GM12878 (cell line): Measurements from ENCODE around the gene PUM2. TPM values are rescaled to one million over a fixed set of nuclear protein-coding genes. Genes with fewer than 3 reads are reported as not detected.
A peak's percentile ranks its signal among the peaks of the same experiment; 100 is the strongest.

Experiments
- ATAC-seq: fragments of 200-7000 bp; cut with Tn5 transposase; 3 replicates; pipeline ENCODE4 v1.9.1; 2020; ENCODE audit warnings: mild to moderate bottlenecking, moderate library complexity
- BruUV-seq: library from RNA; stranded (reverse); fragments of 400-500 nt; replicated peaks from 2 replicates; lab custom pipeline; 2021; lab: Mats Ljungman, UMichigan
- CTCF ChIA-PET: fragments of 300-600 bp; sonication (Branson Sonifier 250); formaldehyde crosslinking; extraction: SDS; loops from one replicate; lab custom pipeline; 2021; ENCODE audit warnings: inconsistent platforms; lab: Yijun Ruan, JAX
- POLR2A ChIA-PET: fragments of 350-600 bp; formaldehyde crosslinking; extraction: SDS; loops from one replicate; lab custom pipeline; 2021; ENCODE audit warnings: inconsistent platforms; lab: Charles Lee
- RAD21 ChIA-PET: fragments of 300-600 bp; sonication (Branson Sonifier 250); formaldehyde crosslinking; loops from one replicate; lab custom pipeline; 2023; ENCODE audit warnings: antibody characterized with exemption; ENCODE audit not compliant: unreplicated experiment; lab: Charles Lee
- SMC1A ChIA-PET: fragments of 300-600 bp; sonication (Branson Sonifier 250); formaldehyde crosslinking; loops from one replicate; lab custom pipeline; 2023; ENCODE audit not compliant: unreplicated experiment, uncharacterized antibody; lab: Charles Lee
- DNase-seq: peaks from one replicate; pipeline ENCODE4 v3.0.0-alpha.2; 2011; ENCODE audit warnings: low read depth, low spot score
- FAIRE-seq: peaks from 3 replicates; lab custom pipeline; 2011; peaks lifted over from hg19 to GRCh38; lab: Jason Lieb, UNC
- H2AFZ ChIP-seq: 2 replicates; pipeline ENCODE4 v1.6.0; 2011; ENCODE audit warnings: low read depth, low read length, control low read depth; ENCODE audit not compliant: control insufficient read depth
- H3K27ac ChIP-seq: 2 replicates; pipeline ENCODE4 v1.5.1; 2011; ENCODE audit warnings: control low read depth; ENCODE audit not compliant: control insufficient read depth, insufficient read depth
- H3K27me3 ChIP-seq, 2 experiments: replicated peaks in 1 of 2; 2 replicates each; pipeline versions ENCODE4 v1.6.0 to v1.6.1; 2011; ENCODE audit warnings: low read length in 1 of 2; ENCODE audit not compliant: control insufficient read depth in 2 of 2, insufficient read depth in 2 of 2
- H3K36me3 ChIP-seq, 2 experiments: 2 replicates each; pipeline ENCODE4 v1.5.1; 2011; ENCODE audit warnings: low read length in 1 of 2; ENCODE audit not compliant: control insufficient read depth in 2 of 2, insufficient read depth in 2 of 2
- H3K4me1 ChIP-seq: 2 replicates; pipeline ENCODE4 v1.6.1; 2011; ENCODE audit warnings: mild to moderate bottlenecking, low read length, moderate library complexity, mixed read lengths; ENCODE audit not compliant: control insufficient read depth, insufficient read depth
- H3K4me2 ChIP-seq: 2 replicates; pipeline ENCODE4 v1.6.0; 2011; ENCODE audit warnings: control low read depth; ENCODE audit not compliant: control insufficient read depth, insufficient read depth
- H3K4me3 ChIP-seq: fragments of 200-600 bp; sonication (generic); 2 replicates; pipeline ENCODE4 v1.5.1; 2016
- H3K79me2 ChIP-seq: 2 replicates; pipeline ENCODE4 v1.6.0; 2011; ENCODE audit warnings: low read length; ENCODE audit not compliant: control insufficient read depth, insufficient read depth
- H3K9ac ChIP-seq: 2 replicates; pipeline ENCODE4 v1.8.0; 2011; ENCODE audit warnings: low read length, control low read depth, mixed read lengths; ENCODE audit not compliant: control insufficient read depth, insufficient read depth
- H3K9me3 ChIP-seq: replicated peaks from 3 replicates; pipeline ENCODE4 v1.5.1; 2011; ENCODE audit warnings: mild to moderate bottlenecking, low read length; ENCODE audit not compliant: control insufficient read depth, insufficient read depth
- H4K20me1 ChIP-seq: 2 replicates; pipeline ENCODE4 v1.6.0; 2011; ENCODE audit not compliant: control insufficient read depth, insufficient read depth
- CEBPB ChIP-seq, 2 experiments: fragments of 150-350 bp in 1 of 2; IDR thresholded peaks; 2 replicates each; pipeline ENCODE4 v1.6.1; 2012 to 2014; ENCODE audit warnings: low read depth in 2 of 2, low read length in 2 of 2, borderline replicate concordance in 1 of 2, inconsistent platforms in 1 of 2
- CTCF ChIP-seq, 3 experiments: IDR thresholded peaks in 2 of 3; conservative IDR thresholded peaks in 1 of 3; 2 replicates each; pipeline ENCODE4 v1.5.1; 2011; ENCODE audit warnings: low read depth in 3 of 3, low read length in 3 of 3, mild to moderate bottlenecking in 3 of 3, control low read depth in 2 of 3, moderate library complexity in 2 of 3, inconsistent platforms in 1 of 3, mixed read lengths in 1 of 3; ENCODE audit not compliant: control insufficient read depth in 2 of 3, insufficient read depth in 1 of 3; ENCODE audit errors: extremely low read depth in 1 of 3
- E2F4 ChIP-seq: IDR thresholded peaks from 2 replicates; pipeline ENCODE4 v1.6.1; 2012; ENCODE audit warnings: low read depth, low read length, improper control_type of control experiment
- MTA2 ChIP-seq: fragments of 450-650 bp; IDR thresholded peaks from 2 replicates; pipeline ENCODE4 v1.6.1; 2016; ENCODE audit warnings: low read depth, mild to moderate bottlenecking, moderate library complexity
- NR2C1 ChIP-seq: fragments of 450-650 bp; IDR thresholded peaks from 2 replicates; pipeline ENCODE4 v1.6.1; 2017; ENCODE audit warnings: antibody characterized with exemption, mild to moderate bottlenecking, moderate library complexity
- RAD21 ChIP-seq: IDR thresholded peaks from 2 replicates; pipeline ENCODE4 v1.6.1; 2011; ENCODE audit warnings: mild to moderate bottlenecking, low read depth, low read length, moderate library complexity; ENCODE audit not compliant: insufficient read depth
- RUNX3 ChIP-seq: IDR thresholded peaks from 2 replicates; pipeline ENCODE4 v1.6.1; 2012; ENCODE audit warnings: low read length, inconsistent platforms
- SMARCA5 ChIP-seq: fragments of 450-650 bp; IDR thresholded peaks from 2 replicates; pipeline ENCODE4 v1.6.1; 2017; ENCODE audit warnings: mild to moderate bottlenecking
- SMC3 ChIP-seq: IDR thresholded peaks from 2 replicates; pipeline ENCODE4 v1.6.1; 2011; ENCODE audit warnings: low read length, improper control_type of control experiment, borderline replicate concordance
- USF1 ChIP-seq: IDR thresholded peaks from 2 replicates; pipeline ENCODE4 v1.6.1; 2011; ENCODE audit warnings: borderline replicate concordance, low read depth, mild to moderate bottlenecking, moderate library complexity, mixed read lengths, low read length; ENCODE audit not compliant: insufficient read depth; ENCODE audit errors: extremely low read length
- YY1 ChIP-seq: IDR thresholded peaks from 2 replicates; pipeline ENCODE4 v1.6.1; 2011; ENCODE audit warnings: low read depth, mild to moderate bottlenecking, low read length
- WGBS: methylation state at CpG from one replicate; pipeline ENCODE4 v1.1.6; 2016; ENCODE audit warnings: low lambda C conversion rate; ENCODE audit not compliant: insufficient replicate concordance, insufficient coverage; ENCODE audit errors: missing lambda C conversion rate; 5-methylcytosine and 5-hydroxymethylcytosine counted together
- in situ Hi-C: fragments of 300-500 bp; cut with MboI; formaldehyde crosslinking; loops from 9 replicates; pipeline ENCODE4 v1.14.3; 2018; ENCODE audit warnings: mixed read lengths
- intact Hi-C: fragments of 100-400 bp; cut with micrococcal nuclease; formaldehyde crosslinking; loops from one replicate; pipeline ENCODE4 v1.14.2; 2022; ENCODE audit not compliant: unreplicated experiment
- polyA plus RNA-seq, 11 experiments: library from polyadenylated mRNA; depleted of rRNA in 4 of 11; unstranded in 6 of 11; stranded (reverse) in 5 of 11; fragments of >200 nt; fragmentation: Nextera tagmentation in 4 of 11; fragmentation: Illumina TruSeq in 1 of 11; extraction: Ambion mirVana in 4 of 11; extraction: Trizol in 1 of 11; gene quantifications; 1 replicate in 1 of 11; 2 replicates in 10 of 11; pipeline versions ENCODE4 v1.2.1 to v1.2.3, GENCODE V29; 2011 to 2016; ENCODE audit warnings: inconsistent platforms in 2 of 11, missing spikeins in 2 of 11, low read depth in 1 of 11
- total RNA-seq, 4 experiments: library from RNA; depleted of rRNA in 3 of 4; stranded (reverse); fragments of >200 nt in 3 of 4; fragmentation: Illumina TruSeq in 1 of 4; extraction: Trizol in 1 of 4; gene quantifications; 2 replicates each; pipeline versions ENCODE4 v1.2.1 to v1.2.3, GENCODE V29; 2013 to 2021

PUM2 gene
- total and polyA plus RNA-seq, 10 of the 15 experiments (the other 5 are each of a cell fraction or from before 2014, with no cell fraction given): 14.5 to 87.6 (median 29.4) TPM

- Histone ChIP-seq H3K4me3 (no peak overlapping the region), H2AFZ (no peak overlapping the region), H3K4me2 (no peak overlapping the region), H3K9me3 (peaks cover 10% of the 10 kb centered on the region), H3K4me1 (peaks cover 6% of the 10 kb centered on the region; the same call in 1 of the 2 replicates), H3K27ac (no peak overlapping the region), H4K20me1 (0 out of 2 replicates have a peak, but pooled peaks cover 7% of the 10 kb centered on the region), H3K36me3 (peaks cover 4 to 25% of the 10 kb centered on the region in 2 experiments), H3K79me2 (peaks cover 72% of the 10 kb centered on the region), H3K27me3 (no peaks in the 10 kb centered on the region), H3K9ac (no peak overlapping the region)
- FAIRE-seq (peak; percentile 91), ATAC-seq (peak; percentile 94), DNase-seq (no peak)
- ChIA-PET SMC1A (interaction anchor here (0.5 to 5.1 kb wide), 22 partner anchors 9 to 378 kb away, joined by 3 to 48 read pairs (median 4); no protein-coding TSS in a partner anchor), CTCF (interaction anchor here (0.6 to 9.0 kb wide), 52 partner anchors 10 to 351 kb away, joined by 3 to 94 read pairs (median 4); no protein-coding TSS in a partner anchor), RAD21 (interaction anchor here (0.6 to 2.6 kb wide), 14 partner anchors 9 to 337 kb away, joined by 3 to 12 read pairs (median 4); partner anchors contain the start of genes SDC1 and WDR35), POLR2A (interaction anchor here (1.2 to 4.8 kb wide), 3 partner anchors 9 to 378 kb away, joined by 3 to 24 read pairs (median 4); no protein-coding TSS in a partner anchor)
- TF ChIP-seq E2F4 (no peak), CEBPB (IDR thresholded peaks at IDR 0.05; ENCODE audit: borderline replicate concordance in 1 of 2, low read depth in 2 of 2, low read length in 2 of 2) (no peak), USF1 (no peak), SMARCA5 (peak; percentile 35; the same call in 1 of the 2 replicates), CTCF (IDR thresholded peaks at IDR 0.05 in 2 of 3, conservative IDR thresholded peaks at IDR 0.05 in 1 of 3; ENCODE audit: control insufficient read depth in 2 of 3, extremely low read depth in 1 of 3, insufficient read depth in 1 of 3, low read depth in 3 of 3, low read length in 3 of 3) (peak; percentile 77 to 84 (median 82)), RAD21 (peak; percentile 64), NR2C1 (no peak), MTA2 (no peak), SMC3 (peak; percentile 51; the same call in 1 of the 2 replicates), YY1 (peak; percentile 46; the same call in 1 of the 2 replicates), RUNX3 (no peak)
- no TSS peak for BruUV-seq
- WGBS: 43% methylated on average over 4 of the region's 4 CpGs
- intact Hi-C loops (loop anchor here (2.0 kb wide), 2 partner anchors 21 to 53 kb away; no protein-coding TSS in a partner anchor), in situ Hi-C loops (no loop called here)
Observed at GRCh38 chr2:20326163-20326780, 24.4 kb downstream of the PUM2 start.
